Endothelial cell of umbilical vein (primary cell): Measurements from ENCODE around the gene APOM. TPM values are rescaled to one million over a fixed set of nuclear protein-coding genes. Genes with fewer than 3 reads are reported as not detected.

Experiments used
- BruUV-seq: library from RNA; stranded (reverse); fragments of 400-500 nt; replicated peaks from 2 replicates; lab custom pipeline; 2021; lab: Mats Ljungman, UMichigan
- CTCF ChIA-PET: fragments of 300-600, 350-600 bp; sonication (Branson Sonifier 250); formaldehyde crosslinking; loops from one replicate; lab custom pipeline; 2021; ENCODE audit warnings: antibody characterized with exemption, inconsistent platforms; lab: Charles Lee
- POLR2A ChIA-PET: fragments of 300-600, 350-600 bp; sonication (Branson Sonifier 250); formaldehyde crosslinking; loops from one replicate; lab custom pipeline; 2021; ENCODE audit warnings: antibody characterized with exemption, inconsistent platforms; lab: Charles Lee
- DNase-seq: peaks from one replicate; pipeline ENCODE4 v3.0.0-alpha.2; 2011; ENCODE audit warnings: low read depth, low spot score
- FAIRE-seq: peaks from 2 replicates; lab custom pipeline; 2011; peaks lifted over from hg19 to GRCh38; lab: Jason Lieb, UNC
- H2AFZ ChIP-seq: 2 replicates; pipeline ENCODE4 v1.6.0; 2012; ENCODE audit warnings: low read depth, low read length, control low read depth, inconsistent platforms
- H3K27ac ChIP-seq: 2 replicates; pipeline ENCODE4 v1.5.1; 2011; ENCODE audit warnings: low read depth, mild to moderate bottlenecking, control low read depth, low read length, moderate library complexity; ENCODE audit not compliant: insufficient read depth
- H3K27me3 ChIP-seq, 2 experiments: 2 replicates each; pipeline versions ENCODE4 v1.6.0 to v1.6.1; 2011; ENCODE audit warnings: low read length in 2 of 2, mixed read lengths in 1 of 2; ENCODE audit not compliant: control insufficient read depth in 2 of 2, insufficient read depth in 2 of 2
- H3K36me3 ChIP-seq, 2 experiments: 2 replicates in 1 of 2; 3 replicates in 1 of 2; pipeline ENCODE4 v1.5.1; 2011; ENCODE audit warnings: low read length in 2 of 2, mild to moderate bottlenecking in 1 of 2, moderate library complexity in 1 of 2; ENCODE audit not compliant: control insufficient read depth in 2 of 2, insufficient read depth in 2 of 2; ENCODE audit errors: extremely low read depth in 1 of 2
- H3K4me1 ChIP-seq: 3 replicates; pipeline ENCODE4 v1.5.1; 2011; ENCODE audit warnings: mild to moderate bottlenecking, low read length; ENCODE audit not compliant: control insufficient read depth, insufficient read depth; ENCODE audit errors: extremely low read depth
- H3K4me2 ChIP-seq: 2 replicates; pipeline ENCODE4 v1.6.1; 2011; ENCODE audit warnings: low read length, control low read depth, mixed read lengths; ENCODE audit not compliant: insufficient read depth
- H3K4me3 ChIP-seq, 3 experiments: fragments of 200-600 bp in 1 of 3; sonication (generic), shearing (Covaris generic) in 1 of 3; replicated peaks in 1 of 3; 2 replicates each; pipeline ENCODE4 v1.5.1; 2011 to 2016; ENCODE audit warnings: control low read depth in 3 of 3, low read length in 3 of 3, mild to moderate bottlenecking in 2 of 3, inconsistent platforms in 1 of 3, low read depth in 1 of 3, moderate library complexity in 1 of 3; ENCODE audit not compliant: insufficient read depth in 1 of 3
- H3K79me2 ChIP-seq: 2 replicates; pipeline ENCODE4 v1.6.0; 2012; ENCODE audit warnings: low read length, inconsistent platforms; ENCODE audit not compliant: control insufficient read depth, insufficient read depth
- H3K9ac ChIP-seq: replicated peaks from 2 replicates; pipeline ENCODE3; 2011; ENCODE audit warnings: low read length, control low read depth; ENCODE audit not compliant: insufficient read depth; ENCODE audit errors: extremely low read depth
- H3K9me1 ChIP-seq: replicated peaks from 3 replicates; pipeline ENCODE4 v1.6.0; 2011; ENCODE audit warnings: mild to moderate bottlenecking, low read length; ENCODE audit not compliant: control insufficient read depth, insufficient read depth; ENCODE audit errors: extremely low read depth
- H3K9me3 ChIP-seq: replicated peaks from 2 replicates; pipeline ENCODE4 v1.5.1; 2012; ENCODE audit warnings: low read length, inconsistent platforms; ENCODE audit not compliant: control insufficient read depth, insufficient read depth
- H4K20me1 ChIP-seq: replicated peaks from 2 replicates; pipeline ENCODE3; 2011; ENCODE audit warnings: mild to moderate bottlenecking, low read length; ENCODE audit not compliant: control insufficient read depth, insufficient read depth; ENCODE audit errors: extremely low read depth
- EZH2 ChIP-seq: IDR thresholded peaks from 2 replicates; pipeline ENCODE4 v1.6.1; 2012; ENCODE audit warnings: borderline replicate concordance, low read depth, mild to moderate bottlenecking, moderate library complexity, low read length, inconsistent platforms; ENCODE audit not compliant: severe bottlenecking
- FOS ChIP-seq: IDR thresholded peaks from 2 replicates; pipeline ENCODE4 v1.6.1; 2011; ENCODE audit warnings: mild to moderate bottlenecking, low read length, moderate library complexity, borderline replicate concordance; ENCODE audit not compliant: insufficient read depth
- GATA2 ChIP-seq: IDR thresholded peaks from 2 replicates; pipeline ENCODE4 v1.7.0; 2011; ENCODE audit warnings: low read depth, mild to moderate bottlenecking, moderate library complexity, mixed read lengths, low read length; ENCODE audit not compliant: insufficient read length, insufficient read depth
- JUN ChIP-seq: IDR thresholded peaks from 2 replicates; pipeline ENCODE4 v1.6.1; 2011; ENCODE audit warnings: borderline replicate concordance, low read depth; ENCODE audit not compliant: insufficient read length, insufficient read depth
- MYC ChIP-seq: IDR thresholded peaks from one replicate; pipeline ENCODE4 v1.6.1; 2011; ENCODE audit warnings: mild to moderate bottlenecking, low read depth, low read length
- POLR2A ChIP-seq: IDR thresholded peaks from 2 replicates; pipeline ENCODE4 v1.6.1; 2012; ENCODE audit warnings: low read depth, mild to moderate bottlenecking, control low read depth, low read length
- dilution Hi-C: fragments of 300-500 bp; cut with MboI; formaldehyde crosslinking; loops from one replicate; pipeline ENCODE4 v1.15.0; 2019; ENCODE audit warnings: low sequenced_read_pairs; ENCODE audit not compliant: extremely low pct_ligation_motif_present
- intact Hi-C: fragments of 100-400 bp; cut with micrococcal nuclease; formaldehyde crosslinking; loops from one replicate; pipeline ENCODE4 v1.10.0; 2022
- polyA plus RNA-seq, 4 experiments: library from polyadenylated mRNA; depleted of rRNA in 3 of 4; stranded (reverse) in 3 of 4; unstranded in 1 of 4; fragments of >200 nt; gene quantifications; 2 replicates each; pipeline versions ENCODE4 v1.2.1 to v1.2.3, GENCODE V29; 2011 to 2012; ENCODE audit warnings: missing spikeins in 1 of 4
- total RNA-seq: library from RNA; stranded (reverse); gene quantifications from 2 replicates; pipeline ENCODE4 v1.2.3, GENCODE V29; 2021
- TF ChIP-seq, protein P1 (sequence below): IDR thresholded peaks from 2 replicates; pipeline ENCODE4 v1.6.1; 2011; ENCODE audit not compliant: insufficient read depth, insufficient read length
- TF ChIP-seq, protein P2 (sequence below), 2 donors: IDR thresholded peaks; 1 replicate in 1 of 2; 2 replicates in 1 of 2; pipeline ENCODE4 v1.5.1; 2011; ENCODE audit warnings: low read length in 2 of 2, mild to moderate bottlenecking in 2 of 2, moderate library complexity in 2 of 2, control low read depth in 1 of 2, inconsistent platforms in 1 of 2, low read depth in 1 of 2; ENCODE audit not compliant: insufficient read depth in 1 of 2; ENCODE audit errors: extremely low read depth in 1 of 2

Gene APOM
- total and polyA plus RNA-seq, 2 donors (not counting 3 experiments of a cell fraction or from before 2014, with no cell fraction given), result 2.5 TPM; not detected in 1

DNA sequence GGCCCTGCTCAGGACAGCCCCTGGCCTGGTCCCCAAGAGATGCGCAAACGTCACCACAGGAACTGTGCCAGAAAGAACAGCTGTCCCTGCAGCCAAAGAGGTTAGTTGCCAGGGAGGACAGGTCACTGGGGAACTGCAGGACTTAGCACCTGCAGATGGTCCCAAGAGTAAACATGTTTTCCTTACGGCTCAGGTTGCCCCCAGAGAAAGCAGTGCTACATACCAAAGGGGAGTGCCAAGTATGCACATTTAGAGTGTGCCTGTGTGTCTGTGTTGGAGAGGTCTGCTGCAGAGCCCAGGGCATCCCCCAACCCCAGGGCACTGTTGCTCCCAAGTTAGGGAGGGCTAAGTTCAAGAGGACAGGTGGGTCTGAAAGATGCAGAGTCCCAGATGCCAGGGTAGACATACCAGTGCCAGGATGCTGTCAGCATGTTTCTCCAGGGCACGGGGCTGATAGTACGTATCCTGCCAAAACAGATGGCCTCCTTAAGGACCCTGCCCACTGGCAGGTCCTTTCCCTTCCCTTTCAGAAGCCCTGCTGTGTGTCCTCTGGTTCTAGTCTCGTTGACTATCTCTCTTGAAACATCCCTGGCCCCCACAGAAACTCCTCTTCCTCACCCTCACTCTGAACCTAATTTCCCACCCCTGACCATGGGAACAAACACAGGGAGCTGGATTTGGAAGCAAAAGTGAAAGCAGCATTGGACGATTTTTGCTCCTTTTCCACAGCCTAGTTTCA is 46.1 kb downstream of the APOM start:
- intact Hi-C loops, result loop anchor here (2.0 kb wide), 2 partner anchors 29 to 37 kb away; no protein-coding TSS in a partner anchor
- Histone ChIP-seq H4K20me1 (no peaks in the 10 kb centered on the region), H3K4me1 (peaks cover 11% of the 10 kb centered on the region), H3K9me1 (no peaks in the 10 kb centered on the region), H3K79me2 (peaks cover 21% of the 10 kb centered on the region), H3K4me2 (peak overlapping the region; percentile 78), H3K36me3 (peaks cover 0 to 5% of the 10 kb centered on the region in 2 experiments), H3K9me3 (no peaks in the 10 kb centered on the region), H2AFZ (peak overlapping the region; percentile 13), H3K27ac (peak overlapping the region; percentile 77), H3K4me3 (peak overlapping the region; percentile 59 to 80 (median 74)), H3K27me3 (no peaks in the 10 kb centered on the region), H3K9ac (peak overlapping the region; percentile 90)
- POLR2A ChIA-PET, result no interaction called here
- TF ChIP-seq MYC, result no peak
- no peak for TF ChIP-seq POLR2A
- TF ChIP-seq GATA2, result no peak
- no peak for TF ChIP-seq EZH2
- FAIRE-seq, result peak; percentile 18
- BruUV-seq, result no TSS peak
- DNase-seq, result peak; percentile 8
- dilution Hi-C loops, result no loop called here
- CTCF ChIA-PET, result interaction anchor here (1.2 to 1.9 kb wide), 6 partner anchors 10 to 105 kb away, joined by 3 to 9 read pairs (median 6); partner anchors contain the start of genes DDAH2, LSM2, LY6G5C and MSH5

DNA sequence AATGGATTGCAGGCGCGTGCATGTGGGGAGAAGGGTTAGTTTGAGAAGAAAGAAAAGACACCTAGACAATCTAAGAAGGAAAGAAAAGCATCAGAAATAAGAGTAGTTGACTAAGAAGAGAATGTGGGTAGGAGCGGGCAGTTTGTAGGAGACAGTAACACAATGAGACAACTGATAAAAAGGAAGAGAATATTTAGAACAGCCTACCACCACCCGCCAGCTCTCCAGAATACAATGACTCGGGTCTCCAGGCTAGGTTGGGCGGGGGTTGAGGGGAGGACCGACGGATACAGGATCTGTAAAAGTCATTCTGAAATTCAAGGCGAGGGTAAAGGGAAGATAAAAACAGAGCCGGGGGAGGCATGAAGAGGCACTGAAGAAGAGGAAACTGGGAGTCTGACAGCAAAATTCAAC is 46.7 kb downstream of the APOM start:
- ChIA-PET CTCF (interaction anchor here (1.2 to 1.9 kb wide), 9 partner anchors 8 to 129 kb away, joined by 3 to 9 read pairs (median 7); partner anchors contain the start of genes DDAH2, LSM2, LY6G5C and LY6G6D), POLR2A (interaction anchor here (1.2 kb wide), 1 partner anchor 38 kb away, joined by 5 read pairs; the partner anchor contains the start of gene MSH5)
- dilution Hi-C loops, result no loop called here

More for the DNA sequence above, 46.7 kb downstream of the APOM start:
- Histone ChIP-seq H3K9me1 (no peaks in the 10 kb centered on the region), H2AFZ (peak overlapping the region; percentile 13), H3K27ac (peak overlapping the region; percentile 77), H3K9me3 (no peaks in the 10 kb centered on the region), H3K79me2 (peaks cover 21% of the 10 kb centered on the region), H3K9ac (peak overlapping the region; percentile 90), H3K4me3 (peak overlapping the region; percentile 59 to 80 (median 74)), H3K27me3 (no peaks in the 10 kb centered on the region), H4K20me1 (no peaks in the 10 kb centered on the region), H3K36me3 (peaks cover 0 to 3% of the 10 kb centered on the region in 2 experiments), H3K4me2 (peak overlapping the region; percentile 78), H3K4me1 (peaks cover 11% of the 10 kb centered on the region)
- DNase-seq (no peak), FAIRE-seq (no peak)
- BruUV-seq, result no TSS peak
- TF ChIP-seq, protein P1, sequence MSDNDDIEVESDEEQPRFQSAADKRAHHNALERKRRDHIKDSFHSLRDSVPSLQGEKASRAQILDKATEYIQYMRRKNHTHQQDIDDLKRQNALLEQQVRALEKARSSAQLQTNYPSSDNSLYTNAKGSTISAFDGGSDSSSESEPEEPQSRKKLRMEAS, result no peak
- TF ChIP-seq GATA2 (no peak), FOS (no peak), POLR2A (no peak), JUN (no peak), MYC (no peak)
- TF ChIP-seq, protein P2, sequence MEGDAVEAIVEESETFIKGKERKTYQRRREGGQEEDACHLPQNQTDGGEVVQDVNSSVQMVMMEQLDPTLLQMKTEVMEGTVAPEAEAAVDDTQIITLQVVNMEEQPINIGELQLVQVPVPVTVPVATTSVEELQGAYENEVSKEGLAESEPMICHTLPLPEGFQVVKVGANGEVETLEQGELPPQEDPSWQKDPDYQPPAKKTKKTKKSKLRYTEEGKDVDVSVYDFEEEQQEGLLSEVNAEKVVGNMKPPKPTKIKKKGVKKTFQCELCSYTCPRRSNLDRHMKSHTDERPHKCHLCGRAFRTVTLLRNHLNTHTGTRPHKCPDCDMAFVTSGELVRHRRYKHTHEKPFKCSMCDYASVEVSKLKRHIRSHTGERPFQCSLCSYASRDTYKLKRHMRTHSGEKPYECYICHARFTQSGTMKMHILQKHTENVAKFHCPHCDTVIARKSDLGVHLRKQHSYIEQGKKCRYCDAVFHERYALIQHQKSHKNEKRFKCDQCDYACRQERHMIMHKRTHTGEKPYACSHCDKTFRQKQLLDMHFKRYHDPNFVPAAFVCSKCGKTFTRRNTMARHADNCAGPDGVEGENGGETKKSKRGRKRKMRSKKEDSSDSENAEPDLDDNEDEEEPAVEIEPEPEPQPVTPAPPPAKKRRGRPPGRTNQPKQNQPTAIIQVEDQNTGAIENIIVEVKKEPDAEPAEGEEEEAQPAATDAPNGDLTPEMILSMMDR (IDR thresholded peaks at IDR 0.05; ENCODE audit: extremely low read depth in 1 of 2, insufficient read depth in 1 of 2, low read depth in 1 of 2, low read length in 2 of 2), result no peak
- intact Hi-C loops, result loop anchor here (2.0 kb wide), 2 partner anchors 28 to 36 kb away; no protein-coding TSS in a partner anchor
